Brain microvascular endothelial cell (primary cell): Measurements from ENCODE around the gene ELSPBP1.

ENCODE experiments used
- DNase-seq: peaks from one replicate; pipeline ENCODE4 v3.0.0-alpha.2; 2020
- H3K27ac ChIP-seq: fragments of 250-450 bp; sonication (Bioruptor Pico); 2 replicates; pipeline ENCODE4 v1.5.1; 2020; ENCODE audit warnings: mild to moderate bottlenecking, moderate library complexity
- H3K27me3 ChIP-seq: fragments of 250-450 bp; sonication (Bioruptor Pico); replicated peaks from 2 replicates; pipeline ENCODE4 v1.5.1; 2020; ENCODE audit warnings: mild to moderate bottlenecking
- H3K36me3 ChIP-seq: fragments of 250-450 bp; sonication (Bioruptor Pico); replicated peaks from 2 replicates; pipeline ENCODE4 v1.5.1; 2020; ENCODE audit warnings: mild to moderate bottlenecking
- H3K4me3 ChIP-seq: 2 replicates; pipeline ENCODE4 v1.5.1; 2011; ENCODE audit warnings: low read depth, mild to moderate bottlenecking, control low read depth, low read length, moderate library complexity
- CTCF ChIP-seq: IDR thresholded peaks from 2 replicates; pipeline ENCODE4 v1.5.1; 2011; ENCODE audit warnings: low read depth, mild to moderate bottlenecking, moderate library complexity, low read length, control low read depth, inconsistent platforms; ENCODE audit errors: missing control alignments
- in situ Hi-C: cut with HindIII; loops from 2 replicates; pipeline ENCODE4 v1.10.0; 2017; ENCODE audit warnings: low sequenced_read_pairs, low pct_ligation_motif_present

Gene ELSPBP1

DNA sequence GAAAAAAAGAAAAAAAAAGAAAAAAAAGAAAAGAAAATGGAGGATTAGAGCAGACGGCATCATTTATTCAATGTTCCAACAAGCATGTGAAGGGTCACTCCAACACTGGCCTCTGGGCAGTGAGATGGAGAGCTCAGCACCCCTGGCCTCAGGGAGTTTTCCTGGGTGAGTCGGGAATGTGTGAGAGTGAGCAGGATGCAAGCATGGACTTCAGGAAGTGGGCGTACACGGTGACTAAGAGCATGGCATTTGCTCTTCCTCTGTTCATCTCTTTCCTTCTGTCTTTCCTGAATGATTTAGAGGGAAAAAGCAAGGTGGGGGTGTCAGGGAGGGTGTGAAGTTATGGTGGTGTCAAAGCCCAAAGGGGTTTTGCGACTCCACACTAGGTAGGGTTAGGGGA is 50.1 kb downstream of the ELSPBP1 start:
- Histone ChIP-seq H3K36me3 (no peaks in the 10 kb centered on the region), H3K27me3 (no peaks in the 10 kb centered on the region), H3K27ac (no peak overlapping the region), H3K4me3 (no peak overlapping the region)
- no peak for DNase-seq
- TF ChIP-seq CTCF, result no peak
- in situ Hi-C loops, result no loop called here

DNA sequence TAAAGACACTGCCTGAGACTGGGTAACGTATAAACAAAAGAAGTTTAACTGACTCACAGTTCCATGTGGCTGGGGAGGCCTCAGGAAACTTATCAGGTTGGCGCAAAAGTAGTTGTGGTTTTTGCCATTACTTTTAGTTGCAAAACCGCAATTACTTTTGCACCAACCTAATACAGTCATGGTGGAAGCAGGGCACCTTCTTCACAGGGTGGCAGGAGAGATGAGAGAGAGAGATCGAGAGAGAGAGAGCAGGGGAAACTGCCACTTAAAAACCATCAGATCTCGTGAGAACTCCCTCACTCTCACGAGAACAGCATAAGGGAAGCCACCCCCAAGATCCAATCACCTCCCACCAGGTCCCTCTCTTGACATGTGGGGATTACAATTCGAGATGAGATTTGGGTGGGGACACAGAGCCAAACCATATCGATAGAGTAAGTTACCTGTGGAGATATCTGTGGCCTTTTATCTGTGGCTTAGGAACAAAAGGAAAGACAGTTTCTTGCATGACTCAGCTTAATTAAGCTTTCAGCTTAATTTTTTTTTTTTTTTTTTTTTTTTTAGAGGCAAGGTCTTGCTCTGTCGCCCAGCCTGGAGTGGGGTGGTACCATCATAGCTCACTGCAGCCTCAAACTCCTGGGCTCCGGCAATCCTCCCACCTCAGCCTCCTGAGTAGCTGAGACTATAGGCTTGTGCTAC is 57.1 kb downstream of the ELSPBP1 start:
- Histone ChIP-seq H3K36me3 (no peaks in the 10 kb centered on the region), H3K4me3 (no peak overlapping the region), H3K27ac (no peak overlapping the region), H3K27me3 (no peaks in the 10 kb centered on the region)
- DNase-seq, result no peak
- no peak for TF ChIP-seq CTCF
- in situ Hi-C loops, result no loop called here

GRCh38 chr19:48053076-48053475 is 58.6 kb downstream of the ELSPBP1 start:
- no peaks in the 10 kb centered on the region for H3K36me3 ChIP-seq
- DNase-seq, result no peak
- no peak overlapping the region for H3K4me3 ChIP-seq
- H3K27me3 ChIP-seq, result no peaks in the 10 kb centered on the region
- in situ Hi-C loops, result no loop called here
- TF ChIP-seq CTCF, result no peak
- no peak overlapping the region for H3K27ac ChIP-seq

- in situ Hi-C loops, result no loop called here
- DNase-seq, result no peak
- Histone ChIP-seq H3K27me3 (no peaks in the 10 kb centered on the region), H3K36me3 (no peaks in the 10 kb centered on the region), H3K4me3 (no peak overlapping the region), H3K27ac (no peak overlapping the region)
- no peak for TF ChIP-seq CTCF
Measured at GRCh38 chr19:48053856-48054255, 59.4 kb downstream of the ELSPBP1 start.

DNA sequence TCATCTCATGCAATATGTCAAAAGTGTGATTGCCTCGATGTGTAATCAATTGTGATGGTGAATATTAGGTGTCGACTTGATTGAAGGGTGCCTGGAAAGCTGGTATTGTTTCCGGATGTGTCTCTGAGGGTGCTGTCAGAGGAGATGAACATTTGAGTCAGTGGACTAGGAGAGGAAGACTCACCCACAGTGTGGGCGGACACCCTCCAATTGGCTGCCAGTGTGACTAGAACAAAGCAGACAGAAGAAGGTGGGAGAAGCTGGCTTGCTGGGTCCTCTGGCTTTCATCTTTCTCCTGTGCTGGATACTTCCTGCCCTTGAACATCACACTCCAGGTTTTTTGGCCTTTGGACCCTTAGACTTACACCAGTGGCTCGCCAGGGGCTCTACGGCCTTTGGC is 64.9 kb downstream of the ELSPBP1 start:
- DNase-seq, result no peak
- Histone ChIP-seq H3K36me3 (no peaks in the 10 kb centered on the region), H3K4me3 (no peak overlapping the region), H3K27me3 (no peaks in the 10 kb centered on the region), H3K27ac (no peak overlapping the region)
- TF ChIP-seq CTCF, result no peak
- in situ Hi-C loops, result no loop called here

GRCh38 chr19:48060381-48060780 is 65.9 kb downstream of the ELSPBP1 start:
- no peaks in the 10 kb centered on the region for H3K36me3 ChIP-seq
- TF ChIP-seq CTCF, result no peak
- H3K27ac ChIP-seq, result no peak overlapping the region
- in situ Hi-C loops, result no loop called here
- DNase-seq, result no peak
- no peak overlapping the region for H3K4me3 ChIP-seq
- no peaks in the 10 kb centered on the region for H3K27me3 ChIP-seq
